ENCODE data around the gene CDH13.

CDH13 gene

GRCh38 chr16:83023011-83023410, 396.2 kb downstream of the CDH13 start:
- TF ChIP-seq ZNF70 (CRISPR knock-in tag; IDR thresholded peaks at IDR 0.05) (no peak), TSHZ2 (CRISPR knock-in tag; IDR thresholded peaks at IDR 0.05) (no peak)
- no peak for ATAC-seq

GRCh38 chr16:83023640-83024039, 396.9 kb downstream of the CDH13 start:
- ATAC-seq = no peak
- TF ChIP-seq RARB (CRISPR knock-in tag; IDR thresholded peaks at IDR 0.05) (no peak), BACH2 (CRISPR knock-in tag; IDR thresholded peaks at IDR 0.05; ENCODE audit: borderline replicate concordance) (no peak), ZC3H10 (CRISPR knock-in tag; IDR thresholded peaks at IDR 0.05) (no peak), OSR1 (CRISPR knock-in tag; IDR thresholded peaks at IDR 0.05) (no peak), CSRNP3 (CRISPR knock-in tag; IDR thresholded peaks at IDR 0.05) (no peak), ZFP30 (CRISPR knock-in tag; IDR thresholded peaks at IDR 0.05) (no peak), PATZ1 (CRISPR knock-in tag; IDR thresholded peaks at IDR 0.05; ENCODE audit: borderline replicate concordance) (no peak), ZNF565 (CRISPR knock-in tag; conservative IDR thresholded peaks at IDR 0.05; ENCODE audit: low read depth) (no peak), TOX (CRISPR knock-in tag; IDR thresholded peaks at IDR 0.05; ENCODE audit: borderline replicate concordance) (no peak), CREB5 (CRISPR knock-in tag; IDR thresholded peaks at IDR 0.05; ENCODE audit: low read depth) (no peak)

GRCh38 chr16:83027973-83028372, 401.2 kb downstream of the CDH13 start:
- no peak for ATAC-seq
- TF ChIP-seq CSDC2 (CRISPR knock-in tag; IDR thresholded peaks at IDR 0.05) (no peak), GLIS3 (CRISPR knock-in tag; IDR thresholded peaks at IDR 0.05) (no peak), ZFP30 (CRISPR knock-in tag; IDR thresholded peaks at IDR 0.05) (no peak), CSRNP3 (CRISPR knock-in tag; IDR thresholded peaks at IDR 0.05) (no peak), ESRRG (CRISPR knock-in tag; IDR thresholded peaks at IDR 0.05) (no peak), ISL1 (CRISPR knock-in tag; IDR thresholded peaks at IDR 0.05) (no peak), ZNF70 (CRISPR knock-in tag; IDR thresholded peaks at IDR 0.05) (no peak)

- ATAC-seq = no peak
- TF ChIP-seq POU6F1 (CRISPR knock-in tag; IDR thresholded peaks at IDR 0.05; ENCODE audit: borderline replicate concordance, low read depth) = no peak
- no peak for TF ChIP-seq TOX (CRISPR knock-in tag; IDR thresholded peaks at IDR 0.05; ENCODE audit: borderline replicate concordance)
- no peak for TF ChIP-seq ZFP3 (CRISPR knock-in tag; IDR thresholded peaks at IDR 0.05)
- TF ChIP-seq RARB (CRISPR knock-in tag; IDR thresholded peaks at IDR 0.05) = no peak
- TF ChIP-seq ZNF8 (CRISPR knock-in tag; IDR thresholded peaks at IDR 0.05) = no peak
- no peak for TF ChIP-seq TCF4 (CRISPR knock-in tag; IDR thresholded peaks at IDR 0.05; ENCODE audit: borderline replicate concordance)
- TF ChIP-seq CSDC2 (CRISPR knock-in tag; IDR thresholded peaks at IDR 0.05) = no peak
- no peak for TF ChIP-seq ZNF70 (CRISPR knock-in tag; IDR thresholded peaks at IDR 0.05)
- TF ChIP-seq ZNF565 (CRISPR knock-in tag; conservative IDR thresholded peaks at IDR 0.05; ENCODE audit: low read depth) = no peak
- no peak for TF ChIP-seq BACH2 (CRISPR knock-in tag; IDR thresholded peaks at IDR 0.05; ENCODE audit: borderline replicate concordance)
- no peak for TF ChIP-seq ARNTL (CRISPR knock-in tag; IDR thresholded peaks at IDR 0.05; ENCODE audit: borderline replicate concordance, low read depth)
- no peak for TF ChIP-seq OSR1 (CRISPR knock-in tag; IDR thresholded peaks at IDR 0.05)
- TF ChIP-seq ISL1 (CRISPR knock-in tag; IDR thresholded peaks at IDR 0.05) = no peak
These were observed 402.7 kb downstream of the CDH13 start for GRCh38 chr16:83029467-83029866.

Data from SK-N-SH treated with all-trans-retinoic acid at 6 μM for 48 hours (cell line).